ENCODE results near the gene KCNQ1OT1.

The KCNQ1OT1 gene

GRCh38 chr11:2699531-2700414, at the start of gene KCNQ1OT1:
KCNQ1OT1 (minus strand) TSS chr11:2699994.
- DNase-seq, result peak; percentile 84

DNA sequence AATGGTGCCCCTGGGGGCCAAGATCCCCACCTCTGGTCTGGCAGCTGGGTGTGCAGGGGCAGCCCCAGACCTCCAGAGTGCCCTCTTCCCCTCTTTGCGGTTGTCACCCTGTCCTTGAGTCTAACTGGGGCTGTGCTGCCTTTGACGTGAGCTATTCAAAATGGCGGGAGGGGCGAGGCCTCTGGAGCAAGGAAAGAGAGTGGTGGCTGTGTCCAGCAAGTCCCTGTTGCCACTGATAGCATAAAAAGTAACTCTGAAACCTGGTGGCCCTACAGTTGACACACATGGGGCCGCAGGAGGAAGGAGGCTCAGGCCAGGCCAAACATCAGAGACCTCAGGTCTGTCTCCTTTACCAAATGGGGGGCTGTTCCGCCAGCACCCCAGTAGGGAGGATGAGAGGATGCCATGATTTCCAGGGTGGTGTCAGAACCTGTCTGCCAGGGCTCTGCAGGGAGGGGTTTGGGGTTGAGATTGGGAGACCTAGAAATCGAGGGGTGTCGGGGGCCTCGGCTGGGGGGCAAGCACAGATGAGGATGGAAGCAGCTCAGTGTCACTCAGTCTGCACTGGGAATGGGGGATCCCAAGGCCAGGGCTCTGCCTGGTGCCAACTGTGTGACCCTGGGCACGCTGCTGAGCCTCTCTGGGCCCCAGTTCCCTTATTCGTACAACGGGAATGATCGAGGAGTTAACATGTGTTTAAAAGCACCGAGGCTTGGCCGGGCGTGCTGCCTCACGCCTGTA, 49.2 kb upstream of the KCNQ1OT1 start:
- no peak for DNase-seq

GRCh38 chr11:2748061-2748813, 48.4 kb upstream of the KCNQ1OT1 start:
- DNase-seq, result no peak

DNA sequence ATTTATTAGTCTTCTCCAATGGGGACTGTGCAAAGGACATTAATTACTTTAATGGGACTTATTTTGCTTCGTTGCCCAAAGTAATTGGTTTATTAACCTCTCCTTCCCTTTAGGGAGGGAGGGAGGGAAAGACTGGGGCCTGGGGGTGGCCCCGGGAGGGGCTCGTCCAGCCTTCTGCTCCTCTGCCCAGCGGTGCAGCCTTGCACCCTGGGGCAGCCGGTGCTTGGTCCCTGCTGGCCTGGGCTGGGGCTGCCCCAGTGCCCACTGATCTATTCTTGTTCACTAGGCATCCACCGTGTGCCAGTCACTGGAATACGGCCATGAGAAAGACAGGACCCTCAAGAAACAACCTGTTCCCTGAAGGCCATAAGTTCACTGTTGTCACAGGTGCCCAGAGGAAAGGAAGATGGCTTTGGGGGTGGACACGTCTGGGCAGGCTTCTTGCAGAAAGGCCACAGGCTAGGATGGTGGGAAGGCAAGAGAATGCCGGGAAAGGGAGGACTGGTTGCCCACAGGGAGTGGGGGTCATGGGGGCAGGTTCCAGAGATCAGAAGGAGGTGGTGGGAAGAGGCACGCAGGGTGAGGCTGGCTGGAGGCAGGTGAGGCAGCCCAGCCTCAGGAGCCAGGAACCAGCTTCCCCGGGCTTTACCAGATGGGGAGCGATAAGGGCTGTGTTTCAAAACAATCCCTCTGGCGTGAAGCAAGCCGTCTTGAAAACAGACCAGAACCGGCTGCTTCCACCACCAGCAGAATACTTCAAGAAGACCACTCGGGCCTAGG, 47.6 kb upstream of the KCNQ1OT1 start:
- no peak for DNase-seq

DNA sequence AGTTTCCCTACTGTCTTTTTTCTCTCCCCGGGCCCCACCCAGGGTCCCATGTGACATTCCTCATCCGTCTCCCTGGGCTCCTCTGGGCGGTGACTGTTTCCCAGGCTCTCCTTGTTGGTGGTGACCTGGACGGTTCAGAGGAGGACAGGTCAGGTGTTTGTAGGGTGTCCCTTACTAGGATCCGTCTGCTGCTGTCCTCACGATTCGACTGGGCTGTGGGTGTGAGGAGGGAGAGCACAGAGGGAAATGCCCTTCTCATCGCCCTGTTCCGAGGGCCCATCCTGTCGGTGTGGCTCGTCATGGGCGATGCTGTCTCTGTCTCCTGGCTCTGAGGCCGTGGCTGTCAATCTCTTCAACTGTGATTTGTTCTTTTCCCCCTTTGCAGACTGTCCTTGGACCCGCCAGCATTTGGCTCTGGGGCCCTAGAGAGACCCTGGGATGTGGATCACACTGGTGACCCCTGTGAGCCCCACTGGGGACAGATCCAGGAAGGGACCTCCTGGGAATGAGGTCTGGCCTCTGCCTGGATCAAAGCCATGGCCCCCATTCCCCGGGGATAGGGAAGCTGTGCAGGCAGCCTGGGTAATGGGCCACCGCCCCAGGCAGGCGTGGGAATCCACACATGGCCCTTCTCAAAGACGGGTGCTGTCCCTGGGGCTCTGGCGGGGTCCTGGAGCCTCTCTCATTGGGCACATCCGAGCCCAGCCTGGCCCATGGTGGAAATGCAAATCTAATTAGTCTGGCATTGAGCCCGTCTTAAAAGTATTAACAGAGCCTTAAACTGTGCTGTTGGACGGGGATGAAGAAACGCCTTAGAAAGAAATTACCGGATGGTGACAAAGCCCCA, 46.8 kb upstream of the KCNQ1OT1 start:
- DNase-seq, result no peak

- DNase-seq, result no peak
Measured at GRCh38 chr11:2745511-2745910, 45.7 kb upstream of the KCNQ1OT1 start.

DNA sequence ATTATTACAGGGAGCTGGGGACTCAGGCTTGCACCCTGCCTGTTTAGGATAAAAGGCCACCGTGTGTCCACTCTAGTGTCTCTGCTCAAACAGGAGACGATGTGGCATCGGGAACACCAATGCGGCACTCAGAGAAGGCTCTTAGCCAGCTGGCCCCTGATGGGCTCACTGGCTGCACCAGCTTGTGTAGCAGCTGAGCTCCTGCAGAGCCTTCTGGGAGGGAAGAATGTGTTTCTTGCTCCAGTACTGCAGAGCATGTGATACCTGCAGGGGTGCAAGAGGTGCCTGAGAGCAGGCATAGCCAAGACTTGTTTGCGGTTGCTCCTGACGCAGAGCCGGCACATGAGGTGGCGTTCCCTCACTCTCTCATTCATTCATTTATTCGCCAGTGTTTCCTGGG, 44.4 kb upstream of the KCNQ1OT1 start:
- DNase-seq, result no peak

DNA sequence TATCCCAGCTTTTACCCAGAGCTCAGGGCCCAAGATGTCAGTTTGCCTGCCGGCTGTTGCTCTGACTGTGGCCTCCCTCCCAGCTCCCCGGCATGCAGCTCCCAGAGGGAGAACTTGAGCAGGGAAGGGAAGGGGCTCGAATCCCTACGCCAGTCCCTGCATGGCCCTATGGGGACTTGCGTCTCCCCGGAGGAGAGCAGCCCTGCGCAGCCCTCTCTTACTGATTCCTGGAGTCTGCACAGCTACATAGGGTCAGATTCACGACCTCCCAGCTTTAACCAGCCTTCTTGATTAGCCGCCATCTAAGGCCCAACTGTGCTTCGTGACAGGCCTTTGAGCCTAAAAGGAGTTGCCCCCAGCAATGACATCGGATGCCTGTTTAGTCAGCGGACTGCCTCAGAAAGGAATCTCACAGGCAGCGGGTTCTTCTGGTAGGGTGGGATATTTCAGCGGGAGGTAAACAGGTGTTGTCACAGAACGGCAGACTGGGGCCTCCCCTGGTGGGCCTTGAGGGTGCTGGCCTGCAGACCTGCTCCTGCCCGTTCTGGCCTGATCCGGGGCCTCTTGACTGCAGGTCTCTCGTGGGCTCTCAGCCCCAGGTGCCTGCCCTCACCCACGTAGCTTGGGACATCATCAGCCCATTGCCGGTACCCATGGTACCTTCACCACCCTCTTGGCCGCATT, 43.8 kb upstream of the KCNQ1OT1 start:
- no peak for DNase-seq

- DNase-seq, result no peak
Measured at GRCh38 chr11:2742611-2743426, 43.0 kb upstream of the KCNQ1OT1 start.

GRCh38 chr11:2742201-2742600, 42.4 kb upstream of the KCNQ1OT1 start:
- no peak for DNase-seq

DNA sequence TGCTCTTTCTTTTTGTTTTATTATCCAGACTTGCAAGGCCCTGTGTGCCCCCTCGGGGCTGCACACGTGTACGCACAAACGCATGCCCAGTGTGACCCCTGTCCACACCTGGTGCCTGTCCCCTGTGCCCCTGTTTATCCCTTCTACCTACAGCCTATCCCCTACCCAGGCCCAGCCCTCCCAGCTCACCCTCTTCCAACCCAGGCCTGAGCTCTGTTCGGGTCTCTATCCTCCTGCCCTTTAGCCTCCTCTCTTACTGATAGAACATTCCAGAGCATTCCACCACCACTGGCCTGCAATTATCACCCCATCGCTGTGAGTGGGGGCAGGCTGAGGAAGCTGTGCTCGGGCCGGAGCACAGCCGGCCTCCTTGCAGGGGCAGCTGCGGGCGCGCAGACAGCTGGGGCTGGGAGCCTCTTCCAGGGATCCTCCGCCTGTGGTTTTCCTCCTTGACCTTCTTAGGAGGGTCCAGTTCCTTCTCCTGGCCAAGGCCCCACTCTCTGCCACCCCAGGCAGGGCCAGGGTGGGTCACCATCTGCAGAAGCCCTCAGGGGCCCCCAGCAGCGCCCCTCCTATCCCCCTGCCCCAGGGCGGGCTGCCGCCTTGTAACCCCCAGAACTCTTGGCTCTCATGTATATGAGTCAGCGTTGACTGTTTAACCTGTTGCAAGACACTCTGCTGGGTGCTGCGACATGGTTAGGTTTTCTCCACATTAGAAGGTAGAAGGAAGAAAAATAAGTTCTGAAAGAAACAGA, 41.8 kb upstream of the KCNQ1OT1 start:
- no peak for DNase-seq

- no peak for DNase-seq
Measured at GRCh38 chr11:2741006-2741376, 41.2 kb upstream of the KCNQ1OT1 start.

GRCh38 chr11:2740275-2740940, 40.6 kb upstream of the KCNQ1OT1 start:
- DNase-seq, result no peak

- no peak for DNase-seq
Measured at GRCh38 chr11:2739531-2740274, 39.9 kb upstream of the KCNQ1OT1 start.

GRCh38 chr11:2738551-2739431, 39.0 kb upstream of the KCNQ1OT1 start:
- DNase-seq, result no peak

DNA sequence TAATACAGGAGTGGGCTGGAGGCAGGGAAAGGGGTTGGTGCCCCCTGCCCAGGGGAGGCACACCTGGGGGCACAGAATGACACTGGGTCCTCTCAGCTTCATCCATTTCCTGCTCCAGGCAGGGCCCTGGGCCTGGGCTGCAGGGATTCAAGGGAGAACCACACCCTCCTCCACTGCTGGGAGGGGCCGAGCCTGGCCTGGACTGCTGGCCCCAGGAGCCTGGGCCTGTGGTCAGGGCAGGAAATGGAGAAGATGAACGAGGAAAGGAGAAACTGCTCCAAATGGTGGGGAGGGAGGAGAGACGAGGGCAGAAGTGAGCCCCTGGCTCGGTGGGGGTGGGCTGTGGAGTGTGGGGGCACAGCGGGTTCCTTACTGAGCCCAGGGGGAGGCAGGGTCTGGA, 38.1 kb upstream of the KCNQ1OT1 start:
- no peak for DNase-seq

DNA sequence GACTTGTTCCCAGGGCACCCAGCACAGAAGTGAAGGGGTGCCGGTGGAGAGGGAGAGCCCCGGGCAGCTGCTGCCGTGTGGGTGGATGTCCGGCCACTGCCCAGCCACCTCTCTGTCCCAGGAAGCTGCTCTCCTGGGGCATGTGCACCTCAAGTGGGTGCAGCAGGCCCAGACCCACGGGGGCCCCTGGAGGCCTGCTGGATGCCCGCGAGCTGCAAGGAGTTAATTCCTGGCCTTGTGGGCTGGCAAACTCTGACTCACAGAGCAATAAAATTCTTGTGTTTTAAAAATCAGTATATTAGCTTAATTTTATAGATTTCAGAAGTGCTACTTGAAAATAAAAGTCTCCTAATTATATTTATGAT, 37.4 kb upstream of the KCNQ1OT1 start:
- DNase-seq, result no peak

All from activated T-cell treated with anti-CD3 and anti-CD28 coated beads, Interleukin-2, amount 50 U/mL, for 1 hour (primary cell).